HL-60 (cell line): ENCODE measurements around the gene RASIP1.

Experiments used
- DNase-seq, 2 experiments: peaks; one replicate each; pipeline ENCODE4 v3.0.0-alpha.2; 2010 to 2020; ENCODE audit warnings: low read depth in 1 of 2, low spot score in 1 of 2
- H3K27ac ChIP-seq: fragments of 250-450 bp; sonication (Bioruptor Pico); replicated peaks from 2 replicates; pipeline ENCODE4 v1.5.1; 2020; ENCODE audit warnings: mild to moderate bottlenecking, moderate library complexity
- H3K27me3 ChIP-seq: fragments of 250-450 bp; sonication (Bioruptor Pico); 2 replicates; pipeline ENCODE4 v1.5.1; 2021; ENCODE audit warnings: mild to moderate bottlenecking, moderate library complexity; ENCODE audit not compliant: insufficient read depth, poor library complexity, severe bottlenecking
- H3K4me3 ChIP-seq: replicated peaks from 2 replicates; pipeline ENCODE4 v1.5.1; 2011; ENCODE audit warnings: mild to moderate bottlenecking, control low read depth, low read length; ENCODE audit not compliant: insufficient read depth
- CTCF ChIP-seq: IDR thresholded peaks from one replicate; pipeline ENCODE4 v1.5.1; 2011; ENCODE audit warnings: low read length, control low read depth, inconsistent platforms; ENCODE audit not compliant: insufficient read depth
- GABPA ChIP-seq: IDR thresholded peaks from 2 replicates; pipeline ENCODE4 v1.6.1; 2012; ENCODE audit warnings: low read depth
- POLR2AphosphoS5 ChIP-seq: IDR thresholded peaks from 2 replicates; pipeline ENCODE4 v1.6.1; 2012; ENCODE audit warnings: low read depth
- SPI1 ChIP-seq: IDR thresholded peaks from 2 replicates; pipeline ENCODE4 v1.6.1; 2012; ENCODE audit warnings: low read depth, mild to moderate bottlenecking, borderline replicate concordance
- TF ChIP-seq, protein P1 (sequence below): IDR thresholded peaks from 2 replicates; pipeline ENCODE4 v1.6.1; 2012; ENCODE audit warnings: low read depth; ENCODE audit not compliant: insufficient replicate concordance

RASIP1 gene

GRCh38 chr19:48738557-48739403 lies 1.6 kb downstream of the RASIP1 start:
- no peak for TF ChIP-seq GABPA
- no peak for TF ChIP-seq SPI1
- TF ChIP-seq, protein P1, sequence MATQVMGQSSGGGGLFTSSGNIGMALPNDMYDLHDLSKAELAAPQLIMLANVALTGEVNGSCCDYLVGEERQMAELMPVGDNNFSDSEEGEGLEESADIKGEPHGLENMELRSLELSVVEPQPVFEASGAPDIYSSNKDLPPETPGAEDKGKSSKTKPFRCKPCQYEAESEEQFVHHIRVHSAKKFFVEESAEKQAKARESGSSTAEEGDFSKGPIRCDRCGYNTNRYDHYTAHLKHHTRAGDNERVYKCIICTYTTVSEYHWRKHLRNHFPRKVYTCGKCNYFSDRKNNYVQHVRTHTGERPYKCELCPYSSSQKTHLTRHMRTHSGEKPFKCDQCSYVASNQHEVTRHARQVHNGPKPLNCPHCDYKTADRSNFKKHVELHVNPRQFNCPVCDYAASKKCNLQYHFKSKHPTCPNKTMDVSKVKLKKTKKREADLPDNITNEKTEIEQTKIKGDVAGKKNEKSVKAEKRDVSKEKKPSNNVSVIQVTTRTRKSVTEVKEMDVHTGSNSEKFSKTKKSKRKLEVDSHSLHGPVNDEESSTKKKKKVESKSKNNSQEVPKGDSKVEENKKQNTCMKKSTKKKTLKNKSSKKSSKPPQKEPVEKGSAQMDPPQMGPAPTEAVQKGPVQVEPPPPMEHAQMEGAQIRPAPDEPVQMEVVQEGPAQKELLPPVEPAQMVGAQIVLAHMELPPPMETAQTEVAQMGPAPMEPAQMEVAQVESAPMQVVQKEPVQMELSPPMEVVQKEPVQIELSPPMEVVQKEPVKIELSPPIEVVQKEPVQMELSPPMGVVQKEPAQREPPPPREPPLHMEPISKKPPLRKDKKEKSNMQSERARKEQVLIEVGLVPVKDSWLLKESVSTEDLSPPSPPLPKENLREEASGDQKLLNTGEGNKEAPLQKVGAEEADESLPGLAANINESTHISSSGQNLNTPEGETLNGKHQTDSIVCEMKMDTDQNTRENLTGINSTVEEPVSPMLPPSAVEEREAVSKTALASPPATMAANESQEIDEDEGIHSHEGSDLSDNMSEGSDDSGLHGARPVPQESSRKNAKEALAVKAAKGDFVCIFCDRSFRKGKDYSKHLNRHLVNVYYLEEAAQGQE, result no peak
- no peak for TF ChIP-seq POLR2AphosphoS5
- no peak for TF ChIP-seq CTCF
- Histone ChIP-seq H3K27me3 (peaks cover 8% of the 10 kb centered on the region), H3K4me3 (0 out of 2 replicates have a peak overlapping the region, but pooled peaks have one; percentile 2), H3K27ac (no peak overlapping the region)
- peak; percentile 65 to 84 for DNase-seq

DNA sequence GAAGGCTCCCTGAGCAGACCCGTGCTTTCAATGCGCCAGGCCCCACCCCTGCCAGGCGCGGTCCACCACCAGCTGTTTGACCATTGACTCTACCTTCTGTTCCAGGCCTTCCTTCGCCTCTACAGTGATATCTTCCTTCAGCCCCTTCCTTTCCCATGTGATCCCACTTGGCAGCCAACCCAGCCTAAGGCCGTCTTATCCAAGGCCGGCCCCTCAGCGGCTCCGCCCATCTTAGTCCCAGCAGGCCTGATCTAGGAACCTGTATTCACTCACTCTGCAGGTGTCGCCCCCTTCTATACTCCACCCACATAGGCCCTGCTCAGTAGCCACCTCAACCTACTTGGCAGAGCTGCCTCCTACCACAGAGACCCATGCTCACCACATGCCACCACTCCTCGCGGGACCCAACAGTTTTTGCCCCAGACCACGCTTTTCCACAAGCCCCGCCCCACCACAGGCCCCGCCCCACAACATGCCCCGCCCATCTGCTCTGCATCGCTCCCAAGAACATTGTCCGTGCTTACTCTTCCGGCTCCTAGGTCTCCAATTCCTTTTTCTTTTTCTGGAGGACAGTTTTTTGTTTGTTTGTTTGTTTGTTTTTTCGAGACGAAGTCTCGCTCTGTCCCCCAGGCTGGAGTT lies 2.9 kb downstream of the RASIP1 start:
- H3K27me3 ChIP-seq, result peaks cover 8% of the 10 kb centered on the region
- no peak overlapping the region for H3K27ac ChIP-seq
- H3K4me3 ChIP-seq, result no peak overlapping the region
- TF ChIP-seq POLR2AphosphoS5, result no peak
- TF ChIP-seq SPI1, result no peak
- TF ChIP-seq GABPA, result no peak
- no peak for TF ChIP-seq CTCF
- TF ChIP-seq, protein P1, result no peak
- DNase-seq, result no peak

GRCh38 chr19:48735031-48735615 lies 5.3 kb downstream of the RASIP1 start:
- TF ChIP-seq GABPA (no peak), CTCF (no peak), POLR2AphosphoS5 (no peak), SPI1 (no peak)
- TF ChIP-seq, protein P1, result no peak
- Histone ChIP-seq H3K4me3 (no peak overlapping the region), H3K27ac (no peak overlapping the region), H3K27me3 (peaks cover 5% of the 10 kb centered on the region)
- no peak for DNase-seq
